Activated CD4-positive, alpha-beta memory T cell treated with anti-CD3 and anti-CD28 coated beads, Interleukin-2, amount 10 ng/mL, durations not matched to agents 7 days and 5 days (primary cell): Measurements from ENCODE around the gene PPM1B. TPM values are rescaled to one million over a fixed set of nuclear protein-coding genes. Genes with fewer than 3 reads are reported as not detected.

Experiments
- CTCF ChIA-PET: fragments of 350-600 bp; sonication (Branson Sonifier 250); formaldehyde crosslinking; loops from one replicate; lab custom pipeline; 2021; ENCODE audit warnings: antibody characterized with exemption, inconsistent platforms; lab: Charles Lee
- POLR2A ChIA-PET: fragments of 350-600 bp; sonication (Branson Sonifier 250); formaldehyde crosslinking; loops from one replicate; lab custom pipeline; 2021; ENCODE audit warnings: antibody characterized with exemption; lab: Charles Lee
- DNase-seq: peaks from one replicate; pipeline ENCODE4 v3.0.0-alpha.2; 2020
- H3K27ac Mint-ChIP-seq: one replicate; pipeline ENCODE4 v1.8.0; 2021; ENCODE audit warnings: mild to moderate bottlenecking, mixed read lengths
- H3K27me3 Mint-ChIP-seq: one replicate; pipeline ENCODE4 v1.8.0; 2021; ENCODE audit warnings: mixed read lengths
- H3K36me3 Mint-ChIP-seq: one replicate; pipeline ENCODE4 v1.8.0; 2021; ENCODE audit warnings: low read depth, mixed read lengths
- H3K4me1 Mint-ChIP-seq: one replicate; pipeline ENCODE4 v1.8.0; 2021; ENCODE audit warnings: mixed read lengths
- H3K4me3 Mint-ChIP-seq: one replicate; pipeline ENCODE4 v1.8.0; 2021; ENCODE audit warnings: mild to moderate bottlenecking, mixed read lengths
- H3K9me3 Mint-ChIP-seq: one replicate; pipeline ENCODE4 v1.8.0; 2021; ENCODE audit warnings: mixed read lengths
- total RNA-seq, 2 experiments: library from RNA; stranded (reverse); gene quantifications; one replicate each; pipeline ENCODE4 v1.2.3, GENCODE V29; 2021

PPM1B gene
- total RNA-seq, 2 experiments from 2014 or later: 57.0 to 60.9 TPM

- H3K9me3 Mint-ChIP-seq: no peaks in the 10 kb centered on the region
- peaks cover 1% of the 10 kb centered on the region for H3K27me3 Mint-ChIP-seq
- no peak for DNase-seq
- no peaks in the 10 kb centered on the region for H3K4me1 Mint-ChIP-seq
- no peaks in the 10 kb centered on the region for H3K36me3 Mint-ChIP-seq
- H3K4me3 Mint-ChIP-seq: no peak overlapping the region
- POLR2A ChIA-PET: no interaction called here
- H3K27ac Mint-ChIP-seq: no peak overlapping the region
- CTCF ChIA-PET: interaction anchor here (0.6 to 1.2 kb wide), 2 partner anchors 186 to 230 kb away, joined by 3 to 4 read pairs; no protein-coding TSS in a partner anchor
Observed at GRCh38 chr2:44273596-44273995, 104.9 kb downstream of the PPM1B start.

DNA sequence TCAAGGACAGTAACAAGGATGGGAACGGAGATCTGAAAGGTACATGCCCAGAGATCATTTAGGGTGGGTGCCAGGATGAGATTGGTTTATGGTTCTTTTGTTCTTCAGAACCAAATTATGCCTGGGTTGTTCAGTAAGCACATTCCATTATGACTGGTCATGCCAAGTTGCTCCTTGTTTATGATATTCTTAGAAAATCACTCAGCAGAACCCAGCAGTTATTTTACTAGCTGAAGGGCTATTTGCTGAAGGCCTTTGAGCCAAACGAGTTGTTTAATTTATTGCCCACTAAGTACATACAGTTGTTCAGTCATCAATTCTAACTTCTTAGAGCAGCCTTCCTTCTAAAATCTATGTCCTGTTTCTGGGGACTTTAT lies 107.2 kb downstream of the PPM1B start:
- Mint-ChIP-seq H3K27me3 (no peaks in the 10 kb centered on the region), H3K4me3 (no peak overlapping the region), H3K4me1 (no peaks in the 10 kb centered on the region), H3K9me3 (no peaks in the 10 kb centered on the region), H3K36me3 (no peaks in the 10 kb centered on the region), H3K27ac (no peak overlapping the region)
- ChIA-PET POLR2A (no interaction called here), CTCF (no interaction called here)
- no peak for DNase-seq

DNA sequence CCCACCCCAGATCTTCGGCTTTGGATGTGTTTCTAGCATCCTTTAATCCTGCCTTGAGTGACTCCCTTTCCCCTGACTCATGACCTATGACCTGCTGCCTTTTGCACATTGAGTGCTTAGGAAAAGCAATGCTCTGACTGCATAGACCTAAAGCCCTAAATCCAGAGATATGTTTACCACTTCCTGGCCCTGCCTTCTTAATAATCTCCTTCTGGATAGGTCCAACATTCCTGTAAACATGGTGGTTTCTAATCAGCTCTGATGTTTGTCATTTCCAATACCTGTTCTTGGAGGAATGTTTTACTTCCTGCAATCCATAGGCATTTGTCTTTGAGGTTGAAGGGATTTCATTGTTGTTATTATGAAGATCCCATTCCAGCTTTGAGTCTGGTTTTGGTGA lies 108.9 kb downstream of the PPM1B start:
- ChIA-PET CTCF (no interaction called here), POLR2A (no interaction called here)
- H3K27me3 Mint-ChIP-seq: peaks cover 3% of the 10 kb centered on the region
- no peaks in the 10 kb centered on the region for H3K9me3 Mint-ChIP-seq
- no peak for DNase-seq
- H3K4me3 Mint-ChIP-seq: no peak overlapping the region
- H3K36me3 Mint-ChIP-seq: no peaks in the 10 kb centered on the region
- no peaks in the 10 kb centered on the region for H3K4me1 Mint-ChIP-seq
- H3K27ac Mint-ChIP-seq: no peak overlapping the region

DNA sequence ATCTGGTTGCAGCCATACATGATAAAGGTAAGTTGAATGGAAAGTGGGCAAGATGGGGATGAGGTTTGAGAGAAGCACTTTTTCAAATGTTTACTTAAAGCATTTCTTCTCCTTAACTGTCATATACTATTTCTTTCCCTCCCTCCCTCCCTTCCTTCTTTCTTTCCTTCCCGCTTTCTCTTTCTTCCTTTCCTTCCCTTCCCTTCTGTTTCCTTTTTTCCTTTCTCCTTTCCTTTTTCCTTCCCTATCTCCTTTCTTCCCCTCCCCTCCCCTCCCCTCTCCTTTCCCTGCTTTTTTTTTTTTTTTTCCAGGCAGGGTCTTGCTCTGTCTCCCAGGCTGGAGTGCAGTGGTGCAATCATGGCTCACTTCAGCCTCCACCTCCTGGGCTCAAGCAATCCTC lies 112.2 kb downstream of the PPM1B start:
- ChIA-PET CTCF (no interaction called here), POLR2A (no interaction called here)
- H3K27ac Mint-ChIP-seq: no peak overlapping the region
- DNase-seq: no peak
- peaks cover 9% of the 10 kb centered on the region for H3K27me3 Mint-ChIP-seq
- no peaks in the 10 kb centered on the region for H3K9me3 Mint-ChIP-seq
- H3K4me1 Mint-ChIP-seq: no peaks in the 10 kb centered on the region
- H3K4me3 Mint-ChIP-seq: no peak overlapping the region
- no peaks in the 10 kb centered on the region for H3K36me3 Mint-ChIP-seq

Other genes with a start within 250 kb of the PPM1B start
- gene LRPPRC, start 172.9 kb upstream of the PPM1B start, total RNA-seq: 10 to 100 TPM; 62.0 to 62.1 TPM
- gene SLC3A1, start 106.6 kb downstream of the PPM1B start, total RNA-seq: under 1 TPM; 0.15 to 0.18 TPM
- 10 to 100 TPM; 20.2 to 21.7 TPM for gene PREPL, start 192.6 kb downstream of the PPM1B start, total RNA-seq
- 10 to 100 TPM; 11.6 to 12.0 TPM for gene CAMKMT, start 193.1 kb downstream of the PPM1B start, total RNA-seq